GM23338 (cell line): ENCODE data around the gene TRIM24.

Source experiments
- CREB1 ChIP-seq: fragments of 250-450 bp; sonication (Bioruptor Pico); IDR thresholded peaks from 2 replicates; pipeline ENCODE4 v1.5.0; 2020; ENCODE audit warnings: low read depth, mild to moderate bottlenecking, moderate library complexity
- EZH2 ChIP-seq: fragments of 200-600 bp; sonication (generic); IDR thresholded peaks from one replicate; pipeline ENCODE4 v1.8.0; 2017; ENCODE audit warnings: antibody characterized with exemption, mild to moderate bottlenecking, low read depth; ENCODE audit not compliant: unreplicated experiment
- EZH2phosphoT487 ChIP-seq: fragments of 200-600 bp; sonication (generic); IDR thresholded peaks from one replicate; pipeline ENCODE4 v1.8.1; 2018; ENCODE audit warnings: antibody characterized with exemption; ENCODE audit not compliant: unreplicated experiment
- JUNB ChIP-seq: IDR thresholded peaks from one replicate; pipeline ENCODE4 v1.6.1; 2016; ENCODE audit warnings: antibody characterized with exemption; ENCODE audit not compliant: unreplicated experiment
- NANOG ChIP-seq: IDR thresholded peaks from 2 replicates; pipeline ENCODE4 v1.6.1; 2016; ENCODE audit warnings: antibody characterized with exemption, borderline replicate concordance
- POLR2AphosphoS5 ChIP-seq: IDR thresholded peaks from 2 replicates; pipeline ENCODE4 v1.6.1; 2016; ENCODE audit warnings: antibody characterized with exemption, low read depth
- STAT1 ChIP-seq: IDR thresholded peaks from one replicate; pipeline ENCODE4 v1.6.1; 2016; ENCODE audit warnings: antibody characterized with exemption; ENCODE audit not compliant: unreplicated experiment
- ZNF114 ChIP-seq: fragments of 250-450 bp; sonication (Bioruptor Pico); IDR thresholded peaks from 2 replicates; pipeline ENCODE4 v1.5.0; 2020; ENCODE audit warnings: mild to moderate bottlenecking, moderate library complexity
- ZNF331 ChIP-seq: fragments of 250-450 bp; sonication (Bioruptor Pico); IDR thresholded peaks from 2 replicates; pipeline ENCODE4 v1.5.0; 2020; ENCODE audit warnings: low read depth, mild to moderate bottlenecking, moderate library complexity
- TF ChIP-seq, protein P1 (sequence below), 2 experiments: fragments of 200-600 bp in 1 of 2; sonication (generic) in 1 of 2; conservative IDR thresholded peaks; 2 replicates each; pipeline versions ENCODE4 v1.5.1 to v1.6.1; 2016 to 2017; ENCODE audit warnings: antibody characterized with exemption in 2 of 2, low read depth in 2 of 2, mild to moderate bottlenecking in 2 of 2, moderate library complexity in 1 of 2
- TF ChIP-seq, protein P2 (sequence below): fragments of 250-450 bp; sonication (Bioruptor Pico); IDR thresholded peaks from 2 replicates; pipeline ENCODE4 v1.5.0; 2020; ENCODE audit warnings: mild to moderate bottlenecking, moderate library complexity
- TF ChIP-seq, protein P3 (sequence below): IDR thresholded peaks from one replicate; pipeline ENCODE4 v1.6.1; 2018; ENCODE audit warnings: antibody characterized with exemption; ENCODE audit not compliant: unreplicated experiment
- TF ChIP-seq, protein P4 (sequence below): IDR thresholded peaks from 2 replicates; pipeline ENCODE4 v1.6.1; 2016; ENCODE audit warnings: antibody characterized with exemption

DNA sequence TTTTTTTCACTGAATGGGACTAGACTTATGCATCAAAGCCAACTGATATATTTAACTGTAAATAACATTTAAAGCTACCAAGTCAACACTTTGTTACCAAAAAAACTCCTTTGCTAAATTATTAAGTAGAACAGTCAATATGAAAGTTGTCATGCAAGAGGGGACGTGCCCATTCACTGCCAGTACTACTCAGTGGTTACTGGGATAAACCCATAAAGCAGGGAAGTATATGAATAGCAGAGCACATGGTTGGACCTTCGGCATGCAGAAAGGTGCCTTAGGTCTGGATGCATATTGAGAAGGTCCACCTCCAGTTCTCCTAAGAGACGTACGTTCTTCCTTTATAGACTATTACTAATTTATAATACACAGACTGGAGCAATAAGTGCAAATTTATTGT lies 121.0 kb downstream of the TRIM24 start:
- TF ChIP-seq, protein P1, sequence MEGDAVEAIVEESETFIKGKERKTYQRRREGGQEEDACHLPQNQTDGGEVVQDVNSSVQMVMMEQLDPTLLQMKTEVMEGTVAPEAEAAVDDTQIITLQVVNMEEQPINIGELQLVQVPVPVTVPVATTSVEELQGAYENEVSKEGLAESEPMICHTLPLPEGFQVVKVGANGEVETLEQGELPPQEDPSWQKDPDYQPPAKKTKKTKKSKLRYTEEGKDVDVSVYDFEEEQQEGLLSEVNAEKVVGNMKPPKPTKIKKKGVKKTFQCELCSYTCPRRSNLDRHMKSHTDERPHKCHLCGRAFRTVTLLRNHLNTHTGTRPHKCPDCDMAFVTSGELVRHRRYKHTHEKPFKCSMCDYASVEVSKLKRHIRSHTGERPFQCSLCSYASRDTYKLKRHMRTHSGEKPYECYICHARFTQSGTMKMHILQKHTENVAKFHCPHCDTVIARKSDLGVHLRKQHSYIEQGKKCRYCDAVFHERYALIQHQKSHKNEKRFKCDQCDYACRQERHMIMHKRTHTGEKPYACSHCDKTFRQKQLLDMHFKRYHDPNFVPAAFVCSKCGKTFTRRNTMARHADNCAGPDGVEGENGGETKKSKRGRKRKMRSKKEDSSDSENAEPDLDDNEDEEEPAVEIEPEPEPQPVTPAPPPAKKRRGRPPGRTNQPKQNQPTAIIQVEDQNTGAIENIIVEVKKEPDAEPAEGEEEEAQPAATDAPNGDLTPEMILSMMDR (conservative IDR thresholded peaks at IDR 0.05; ENCODE audit: low read depth in 2 of 2), result no peak
- TF ChIP-seq JUNB, result no peak
- TF ChIP-seq EZH2phosphoT487, result no peak
- no peak for TF ChIP-seq POLR2AphosphoS5
- TF ChIP-seq EZH2, result no peak
- TF ChIP-seq, protein P2, sequence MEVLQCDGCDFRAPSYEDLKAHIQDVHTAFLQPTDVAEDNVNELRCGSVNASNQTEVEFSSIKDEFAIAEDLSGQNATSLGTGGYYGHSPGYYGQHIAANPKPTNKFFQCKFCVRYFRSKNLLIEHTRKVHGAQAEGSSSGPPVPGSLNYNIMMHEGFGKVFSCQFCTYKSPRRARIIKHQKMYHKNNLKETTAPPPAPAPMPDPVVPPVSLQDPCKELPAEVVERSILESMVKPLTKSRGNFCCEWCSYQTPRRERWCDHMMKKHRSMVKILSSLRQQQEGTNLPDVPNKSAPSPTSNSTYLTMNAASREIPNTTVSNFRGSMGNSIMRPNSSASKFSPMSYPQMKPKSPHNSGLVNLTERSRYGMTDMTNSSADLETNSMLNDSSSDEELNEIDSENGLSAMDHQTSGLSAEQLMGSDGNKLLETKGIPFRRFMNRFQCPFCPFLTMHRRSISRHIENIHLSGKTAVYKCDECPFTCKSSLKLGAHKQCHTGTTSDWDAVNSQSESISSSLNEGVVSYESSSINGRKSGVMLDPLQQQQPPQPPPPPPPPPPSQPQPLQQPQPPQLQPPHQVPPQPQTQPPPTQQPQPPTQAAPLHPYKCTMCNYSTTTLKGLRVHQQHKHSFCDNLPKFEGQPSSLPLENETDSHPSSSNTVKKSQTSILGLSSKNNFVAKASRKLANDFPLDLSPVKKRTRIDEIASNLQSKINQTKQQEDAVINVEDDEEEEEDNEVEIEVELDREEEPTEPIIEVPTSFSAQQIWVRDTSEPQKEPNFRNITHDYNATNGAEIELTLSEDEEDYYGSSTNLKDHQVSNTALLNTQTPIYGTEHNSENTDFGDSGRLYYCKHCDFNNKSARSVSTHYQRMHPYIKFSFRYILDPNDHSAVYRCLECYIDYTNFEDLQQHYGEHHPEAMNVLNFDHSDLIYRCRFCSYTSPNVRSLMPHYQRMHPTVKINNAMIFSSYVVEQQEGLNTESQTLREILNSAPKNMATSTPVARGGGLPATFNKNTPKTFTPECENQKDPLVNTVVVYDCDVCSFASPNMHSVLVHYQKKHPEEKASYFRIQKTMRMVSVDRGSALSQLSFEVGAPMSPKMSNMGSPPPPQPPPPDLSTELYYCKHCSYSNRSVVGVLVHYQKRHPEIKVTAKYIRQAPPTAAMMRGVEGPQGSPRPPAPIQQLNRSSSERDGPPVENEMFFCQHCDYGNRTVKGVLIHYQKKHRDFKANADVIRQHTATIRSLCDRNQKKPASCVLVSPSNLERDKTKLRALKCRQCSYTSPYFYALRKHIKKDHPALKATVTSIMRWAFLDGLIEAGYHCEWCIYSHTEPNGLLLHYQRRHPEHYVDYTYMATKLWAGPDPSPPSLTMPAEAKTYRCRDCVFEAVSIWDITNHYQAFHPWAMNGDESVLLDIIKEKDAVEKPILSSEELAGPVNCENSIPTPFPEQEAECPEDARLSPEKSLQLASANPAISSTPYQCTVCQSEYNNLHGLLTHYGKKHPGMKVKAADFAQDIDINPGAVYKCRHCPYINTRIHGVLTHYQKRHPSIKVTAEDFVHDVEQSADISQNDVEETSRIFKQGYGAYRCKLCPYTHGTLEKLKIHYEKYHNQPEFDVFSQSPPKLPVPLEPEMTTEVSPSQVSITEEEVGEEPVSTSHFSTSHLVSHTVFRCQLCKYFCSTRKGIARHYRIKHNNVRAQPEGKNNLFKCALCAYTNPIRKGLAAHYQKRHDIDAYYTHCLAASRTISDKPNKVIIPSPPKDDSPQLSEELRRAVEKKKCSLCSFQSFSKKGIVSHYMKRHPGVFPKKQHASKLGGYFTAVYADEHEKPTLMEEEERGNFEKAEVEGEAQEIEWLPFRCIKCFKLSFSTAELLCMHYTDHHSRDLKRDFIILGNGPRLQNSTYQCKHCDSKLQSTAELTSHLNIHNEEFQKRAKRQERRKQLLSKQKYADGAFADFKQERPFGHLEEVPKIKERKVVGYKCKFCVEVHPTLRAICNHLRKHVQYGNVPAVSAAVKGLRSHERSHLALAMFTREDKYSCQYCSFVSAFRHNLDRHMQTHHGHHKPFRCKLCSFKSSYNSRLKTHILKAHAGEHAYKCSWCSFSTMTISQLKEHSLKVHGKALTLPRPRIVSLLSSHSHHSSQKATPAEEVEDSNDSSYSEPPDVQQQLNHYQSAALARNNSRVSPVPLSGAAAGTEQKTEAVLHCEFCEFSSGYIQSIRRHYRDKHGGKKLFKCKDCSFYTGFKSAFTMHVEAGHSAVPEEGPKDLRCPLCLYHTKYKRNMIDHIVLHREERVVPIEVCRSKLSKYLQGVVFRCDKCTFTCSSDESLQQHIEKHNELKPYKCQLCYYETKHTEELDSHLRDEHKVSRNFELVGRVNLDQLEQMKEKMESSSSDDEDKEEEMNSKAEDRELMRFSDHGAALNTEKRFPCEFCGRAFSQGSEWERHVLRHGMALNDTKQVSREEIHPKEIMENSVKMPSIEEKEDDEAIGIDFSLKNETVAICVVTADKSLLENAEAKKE, result no peak
- no peak for TF ChIP-seq NANOG
- TF ChIP-seq, protein P3, sequence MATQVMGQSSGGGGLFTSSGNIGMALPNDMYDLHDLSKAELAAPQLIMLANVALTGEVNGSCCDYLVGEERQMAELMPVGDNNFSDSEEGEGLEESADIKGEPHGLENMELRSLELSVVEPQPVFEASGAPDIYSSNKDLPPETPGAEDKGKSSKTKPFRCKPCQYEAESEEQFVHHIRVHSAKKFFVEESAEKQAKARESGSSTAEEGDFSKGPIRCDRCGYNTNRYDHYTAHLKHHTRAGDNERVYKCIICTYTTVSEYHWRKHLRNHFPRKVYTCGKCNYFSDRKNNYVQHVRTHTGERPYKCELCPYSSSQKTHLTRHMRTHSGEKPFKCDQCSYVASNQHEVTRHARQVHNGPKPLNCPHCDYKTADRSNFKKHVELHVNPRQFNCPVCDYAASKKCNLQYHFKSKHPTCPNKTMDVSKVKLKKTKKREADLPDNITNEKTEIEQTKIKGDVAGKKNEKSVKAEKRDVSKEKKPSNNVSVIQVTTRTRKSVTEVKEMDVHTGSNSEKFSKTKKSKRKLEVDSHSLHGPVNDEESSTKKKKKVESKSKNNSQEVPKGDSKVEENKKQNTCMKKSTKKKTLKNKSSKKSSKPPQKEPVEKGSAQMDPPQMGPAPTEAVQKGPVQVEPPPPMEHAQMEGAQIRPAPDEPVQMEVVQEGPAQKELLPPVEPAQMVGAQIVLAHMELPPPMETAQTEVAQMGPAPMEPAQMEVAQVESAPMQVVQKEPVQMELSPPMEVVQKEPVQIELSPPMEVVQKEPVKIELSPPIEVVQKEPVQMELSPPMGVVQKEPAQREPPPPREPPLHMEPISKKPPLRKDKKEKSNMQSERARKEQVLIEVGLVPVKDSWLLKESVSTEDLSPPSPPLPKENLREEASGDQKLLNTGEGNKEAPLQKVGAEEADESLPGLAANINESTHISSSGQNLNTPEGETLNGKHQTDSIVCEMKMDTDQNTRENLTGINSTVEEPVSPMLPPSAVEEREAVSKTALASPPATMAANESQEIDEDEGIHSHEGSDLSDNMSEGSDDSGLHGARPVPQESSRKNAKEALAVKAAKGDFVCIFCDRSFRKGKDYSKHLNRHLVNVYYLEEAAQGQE, result no peak
- TF ChIP-seq CREB1 (CRISPR knock-in tag), result no peak
- TF ChIP-seq, protein P4, sequence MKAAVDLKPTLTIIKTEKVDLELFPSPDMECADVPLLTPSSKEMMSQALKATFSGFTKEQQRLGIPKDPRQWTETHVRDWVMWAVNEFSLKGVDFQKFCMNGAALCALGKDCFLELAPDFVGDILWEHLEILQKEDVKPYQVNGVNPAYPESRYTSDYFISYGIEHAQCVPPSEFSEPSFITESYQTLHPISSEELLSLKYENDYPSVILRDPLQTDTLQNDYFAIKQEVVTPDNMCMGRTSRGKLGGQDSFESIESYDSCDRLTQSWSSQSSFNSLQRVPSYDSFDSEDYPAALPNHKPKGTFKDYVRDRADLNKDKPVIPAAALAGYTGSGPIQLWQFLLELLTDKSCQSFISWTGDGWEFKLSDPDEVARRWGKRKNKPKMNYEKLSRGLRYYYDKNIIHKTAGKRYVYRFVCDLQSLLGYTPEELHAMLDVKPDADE, result no peak
- no peak for TF ChIP-seq STAT1
- TF ChIP-seq ZNF331 (CRISPR knock-in tag), result no peak
- no peak for TF ChIP-seq ZNF114 (CRISPR knock-in tag)
